Ureter (tissue), 1 donor: ENCODE results near the gene SLC10A3. TPM values are rescaled to one million over a fixed set of nuclear protein-coding genes. Genes with fewer than 3 reads are reported as not detected.

Source experiments
- DNase-seq: peaks from one replicate; pipeline ENCODE4 v3.0.0-alpha.2; 2020; ENCODE audit warnings: low spot score
- total RNA-seq: library from RNA; stranded (reverse); gene quantifications from one replicate; pipeline ENCODE4 v1.2.4, GENCODE V29; 2023
- donor health status: DM: yes; HTN: yes; CAD: no.

SLC10A3 gene
- total RNA-seq, 1 donor from 2014 or later: 23.4 TPM

DNA sequence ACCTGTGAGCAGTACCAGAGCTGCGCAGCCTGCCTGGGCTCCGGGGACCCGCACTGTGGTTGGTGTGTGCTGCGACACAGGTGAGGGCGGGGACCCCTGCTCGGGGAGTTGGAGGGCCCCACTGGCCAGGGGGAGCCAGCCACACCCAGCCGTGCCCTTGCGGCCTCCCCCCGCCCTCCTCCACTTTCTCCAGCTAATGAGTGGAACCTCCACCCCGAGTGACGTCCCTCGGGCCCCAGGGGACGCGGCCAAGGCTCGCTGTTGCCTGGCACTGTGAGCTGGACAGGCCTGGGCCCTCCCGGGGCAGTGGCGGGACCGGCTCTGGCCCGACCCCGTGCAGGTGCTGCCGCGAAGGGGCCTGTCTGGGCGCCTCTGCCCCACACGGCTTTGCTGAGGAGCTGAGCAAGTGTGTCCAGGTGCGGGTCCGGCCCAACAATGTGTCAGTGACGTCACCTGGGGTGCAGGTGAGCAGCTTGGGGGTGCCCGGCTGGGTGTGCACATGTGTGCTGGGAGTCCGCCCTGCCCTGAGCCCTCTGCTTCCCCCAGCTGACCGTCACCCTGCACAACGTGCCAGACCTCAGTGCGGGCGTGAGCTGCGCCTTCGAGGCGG is 26.7 kb downstream of the SLC10A3 start:
- DNase-seq: no peak

DNA sequence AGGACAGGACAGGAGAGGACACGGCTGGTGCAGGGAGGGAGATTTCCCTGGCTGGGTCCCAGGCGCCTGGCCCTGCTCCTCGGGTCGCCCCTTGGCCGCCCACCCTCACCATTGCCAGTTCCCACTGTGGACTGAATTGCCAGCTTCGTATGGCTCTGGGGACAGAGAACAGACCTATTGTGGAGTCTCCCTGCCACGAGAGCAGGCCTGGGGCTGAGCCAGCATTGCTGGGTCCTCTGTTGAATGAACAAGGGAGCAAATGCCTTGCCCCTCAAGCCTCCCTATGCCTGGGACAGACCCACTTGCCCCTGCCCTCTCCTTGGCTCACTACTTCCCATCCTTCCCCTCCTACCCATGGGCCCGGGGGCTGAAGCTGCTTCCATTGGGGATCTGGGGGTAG is 28.0 kb downstream of the SLC10A3 start:
- DNase-seq: no peak

DNA sequence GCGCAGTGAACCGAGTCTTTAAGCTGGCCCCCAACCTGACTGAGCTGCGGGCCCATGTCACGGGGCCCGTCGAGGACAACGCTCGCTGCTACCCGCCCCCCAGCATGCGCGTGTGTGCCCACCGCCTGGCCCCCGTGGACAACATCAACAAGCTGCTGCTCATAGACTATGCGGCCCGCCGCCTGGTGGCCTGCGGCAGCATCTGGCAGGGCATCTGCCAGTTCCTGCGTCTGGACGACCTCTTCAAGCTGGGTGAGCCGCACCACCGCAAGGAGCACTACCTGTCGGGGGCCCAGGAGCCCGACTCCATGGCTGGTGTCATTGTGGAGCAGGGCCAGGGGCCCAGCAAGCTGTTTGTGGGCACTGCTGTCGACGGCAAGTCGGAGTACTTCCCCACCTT is 30.1 kb downstream of the SLC10A3 start:
- no peak for DNase-seq

DNA sequence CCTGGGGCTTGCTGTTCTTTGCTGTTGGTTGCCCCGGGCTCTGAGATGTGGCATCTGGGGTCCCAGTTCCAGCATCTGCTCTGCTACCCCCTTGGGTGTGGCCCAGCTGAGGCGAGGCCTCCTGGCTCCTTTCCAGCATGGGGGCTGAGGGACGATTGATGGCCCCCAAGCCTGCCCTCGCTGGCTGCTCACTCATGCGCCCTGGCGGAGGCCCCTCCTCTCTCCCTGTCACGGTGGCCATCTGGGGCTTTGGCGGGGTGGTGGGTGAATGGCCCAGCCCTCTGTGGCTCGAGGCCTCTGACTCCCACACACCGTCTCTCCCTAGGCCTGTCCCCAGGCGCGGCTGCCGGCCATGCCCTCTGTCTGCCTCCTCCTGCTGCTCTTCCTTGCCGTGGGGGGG is 30.6 kb downstream of the SLC10A3 start:
- no peak for DNase-seq

DNA sequence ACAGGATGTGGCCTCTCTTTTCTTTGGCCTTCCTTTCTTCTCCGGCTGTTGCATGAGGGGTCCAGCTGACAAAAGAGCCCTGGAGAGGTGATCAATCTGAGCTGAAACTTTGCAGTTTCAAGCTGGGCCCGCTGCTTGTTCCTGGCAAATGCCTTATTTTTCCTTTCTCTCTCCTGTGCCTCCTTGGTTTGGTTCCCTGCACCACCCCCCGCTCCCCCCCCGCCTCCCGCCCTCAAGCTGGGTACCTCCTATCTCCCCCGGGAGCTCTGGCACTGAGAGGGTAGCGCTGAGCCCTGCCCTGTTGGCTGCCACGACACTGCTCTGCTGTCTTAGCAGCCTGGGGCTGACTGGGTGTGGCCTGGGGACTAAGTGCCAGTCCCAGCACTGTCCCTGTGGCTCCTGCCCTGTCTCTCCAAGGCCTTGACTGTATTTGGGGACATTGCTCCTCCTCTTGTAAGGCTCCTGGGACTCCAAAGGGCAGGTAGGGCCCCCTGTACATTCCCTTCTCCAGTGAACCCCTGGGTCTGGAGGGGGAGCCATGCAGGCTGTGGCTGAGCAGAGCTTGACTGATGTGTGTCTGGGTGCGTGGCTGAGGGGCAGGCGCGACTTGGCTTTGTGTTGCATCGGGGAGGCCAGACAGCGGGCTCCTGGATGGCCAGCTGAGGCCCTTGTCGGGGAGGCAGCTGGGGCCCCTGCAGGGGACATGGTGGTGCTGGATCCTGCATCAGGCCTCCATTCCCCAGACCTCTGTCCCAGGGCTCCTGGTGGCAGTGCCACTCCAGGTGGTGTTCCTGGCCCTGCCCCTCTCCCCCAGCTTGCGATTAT is 31.3 kb downstream of the SLC10A3 start:
- DNase-seq: no peak

DNA sequence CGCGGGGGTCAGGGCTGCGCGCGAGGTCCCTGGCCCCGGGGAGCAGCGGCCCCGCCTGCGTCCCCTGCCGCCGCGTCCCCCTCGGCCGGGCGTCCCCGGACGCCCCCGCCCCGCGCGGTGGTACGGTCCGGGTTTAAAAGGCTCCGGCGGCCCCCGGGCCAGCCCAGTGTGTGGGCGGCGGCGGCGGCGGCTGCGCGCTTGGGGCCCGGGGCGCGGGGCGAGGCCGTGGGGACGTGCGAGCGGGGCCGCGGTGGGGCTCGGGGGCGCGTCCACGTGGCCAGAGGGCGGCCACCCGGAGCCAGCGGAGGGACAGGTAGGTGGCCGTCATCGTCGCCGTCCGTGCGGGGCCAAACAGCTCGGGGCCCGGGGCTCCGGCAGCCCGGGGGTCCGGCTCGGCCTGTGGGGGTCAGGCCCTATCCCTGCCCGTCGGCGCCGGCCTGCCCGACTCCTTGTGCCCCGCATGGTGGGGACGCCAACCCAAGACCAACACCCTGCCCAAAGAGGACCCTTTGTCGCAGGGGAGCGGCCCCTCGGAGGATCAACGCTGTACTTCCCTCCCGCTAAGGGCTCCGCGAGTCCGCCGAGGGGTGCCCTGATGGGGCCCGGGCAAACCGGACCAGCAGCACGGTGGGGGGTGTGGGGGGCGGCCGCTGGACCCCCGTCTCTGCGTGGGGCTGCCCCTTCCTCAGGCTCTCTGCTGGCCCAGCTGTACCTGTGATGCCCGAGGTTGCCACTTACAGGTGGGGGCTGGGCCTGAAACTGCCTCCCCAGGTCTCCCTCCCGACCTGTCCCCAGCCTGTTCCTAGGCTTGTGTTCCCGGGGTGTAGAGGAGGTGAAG is 32.1 kb downstream of the SLC10A3 start, which contains the start of gene PLXNA3:
Gene PLXNA3 (plus strand): TSS at position 166 of the 838 bp plus-strand sequence. CDS start 1,903 bp downstream, outside the sequence.
- no peak for DNase-seq

DNA sequence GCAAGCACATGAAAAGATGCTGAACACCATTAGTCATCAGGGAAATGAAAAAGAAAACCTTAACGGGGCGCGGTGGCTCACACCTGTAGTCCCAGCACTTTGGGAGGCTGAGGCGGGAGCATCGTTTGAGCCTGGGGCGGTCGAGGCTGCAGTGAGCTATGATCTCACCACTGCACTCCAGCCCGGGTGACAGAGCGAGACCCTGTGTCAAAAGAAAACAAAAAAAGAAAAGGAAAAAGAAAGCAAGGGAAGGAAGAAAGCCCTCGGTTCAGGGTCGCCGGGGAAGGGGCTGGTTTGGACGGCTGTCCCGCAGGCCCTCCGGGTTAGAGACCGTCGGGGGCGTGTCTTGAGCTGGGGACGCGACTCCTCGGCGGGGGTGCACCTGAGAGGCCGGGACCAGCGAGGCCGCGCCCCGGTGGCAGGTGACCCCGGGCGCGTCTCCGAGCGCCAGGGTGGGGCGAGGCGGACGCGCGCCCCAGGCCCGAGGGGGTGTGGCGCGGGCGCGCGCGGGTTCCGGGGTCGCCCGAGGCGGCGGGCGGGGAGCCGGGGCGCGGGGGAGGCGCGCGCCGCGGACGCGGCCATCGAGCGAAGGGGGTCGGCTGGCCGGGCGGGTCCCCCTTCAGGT is 32.8 kb downstream of the SLC10A3 start:
- DNase-seq: no peak

DNA sequence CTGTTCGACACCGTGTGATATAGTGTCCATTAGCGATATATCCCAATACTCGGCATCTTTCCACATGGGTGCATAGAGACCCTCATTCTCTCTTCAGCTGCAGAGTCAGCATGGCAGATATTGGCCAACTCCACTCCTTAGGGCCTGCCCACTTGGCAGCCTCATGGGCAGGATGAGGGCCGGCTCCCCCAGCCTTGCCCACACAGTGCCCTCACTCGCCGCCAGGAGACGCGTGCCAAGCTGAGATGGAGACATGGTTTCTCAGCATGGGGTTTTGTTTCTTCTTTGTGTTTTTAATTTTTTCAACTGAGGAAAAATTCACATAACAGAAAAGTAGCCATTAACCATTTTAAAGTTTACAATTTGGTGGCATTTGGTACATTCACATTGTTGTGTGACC is 37.6 kb downstream of the SLC10A3 start:
- no peak for DNase-seq

DNA sequence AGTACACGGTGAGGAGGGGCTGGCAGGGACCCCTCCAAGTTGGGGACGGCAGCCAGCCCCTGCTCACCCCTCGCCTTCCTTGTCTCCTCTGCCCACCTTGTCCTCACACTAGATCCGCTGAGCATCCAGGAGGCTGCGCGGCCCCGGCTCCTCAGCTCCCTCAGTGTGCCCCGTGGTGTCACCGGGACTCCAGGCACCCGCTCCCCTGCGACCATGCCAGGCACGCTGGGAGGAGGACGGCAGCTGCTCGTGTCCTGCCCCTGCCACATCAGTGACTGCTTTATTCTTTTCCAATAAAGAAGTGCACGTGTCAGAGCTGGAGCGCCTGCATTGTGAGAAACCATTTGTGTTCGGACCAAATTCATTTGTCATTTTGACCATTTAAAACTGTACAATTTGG is 40.1 kb downstream of the SLC10A3 start:
- no peak for DNase-seq

DNA sequence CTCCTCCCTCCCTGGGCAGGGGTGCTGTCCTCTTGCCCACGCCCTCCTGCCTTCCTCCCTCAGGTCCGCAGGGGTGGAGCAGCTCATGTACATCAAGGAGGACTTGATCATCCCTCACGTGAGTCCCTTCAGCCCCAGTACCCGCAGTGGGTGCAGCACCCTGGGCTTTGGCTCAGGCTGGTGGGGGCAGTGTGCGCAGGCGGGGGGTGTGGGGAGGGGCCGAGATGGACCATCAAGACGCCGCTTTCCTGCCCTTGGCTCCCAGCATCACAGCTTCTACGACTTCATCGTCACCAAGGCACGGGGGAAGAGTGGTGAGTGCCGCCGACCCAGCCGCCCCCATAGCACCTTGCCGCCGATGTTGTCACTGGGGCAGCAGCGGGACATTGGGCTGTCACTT is 40.8 kb downstream of the SLC10A3 start:
- no peak for DNase-seq

DNA sequence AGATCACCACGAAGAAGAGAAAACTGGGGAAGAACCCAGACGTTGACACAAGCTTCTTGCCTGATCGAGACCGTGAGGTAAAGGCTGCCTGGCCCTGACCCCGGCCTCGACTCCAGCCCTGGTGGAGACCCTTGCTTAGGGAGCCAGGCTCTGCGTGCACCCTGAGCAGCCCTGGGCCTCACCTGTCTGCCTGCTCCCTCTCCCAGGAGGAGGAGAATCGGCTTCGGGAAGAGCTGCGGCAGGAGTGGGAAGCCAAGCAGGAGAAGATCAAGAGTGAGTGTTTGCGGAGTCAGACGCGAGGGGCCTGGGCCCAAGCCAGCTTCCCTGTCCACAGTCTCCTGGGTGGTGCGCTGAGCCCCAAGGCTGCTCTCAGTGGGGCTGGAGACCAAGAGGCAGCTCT is 41.9 kb downstream of the SLC10A3 start:
- no peak for DNase-seq

DNA sequence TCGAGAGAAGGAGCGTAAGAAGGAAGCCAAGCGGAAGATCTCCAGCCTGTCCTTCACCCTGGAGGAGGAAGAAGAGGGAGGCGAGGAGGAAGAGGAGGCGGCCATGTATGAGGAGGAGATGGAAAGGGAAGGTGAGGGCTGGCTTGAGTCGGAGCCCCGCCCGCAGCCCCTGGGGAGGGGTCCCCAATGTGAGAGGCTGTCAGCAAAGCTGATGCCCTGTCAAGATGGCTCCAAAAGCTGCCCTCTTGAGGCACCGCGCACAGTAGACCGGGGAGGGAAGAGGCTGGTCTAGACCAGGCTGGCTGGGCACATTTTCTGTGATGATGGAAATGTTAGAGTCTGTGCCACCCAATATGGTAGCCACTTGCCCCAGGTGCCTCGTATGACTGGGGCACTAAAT is 44.0 kb downstream of the SLC10A3 start:
- DNase-seq: no peak

DNA sequence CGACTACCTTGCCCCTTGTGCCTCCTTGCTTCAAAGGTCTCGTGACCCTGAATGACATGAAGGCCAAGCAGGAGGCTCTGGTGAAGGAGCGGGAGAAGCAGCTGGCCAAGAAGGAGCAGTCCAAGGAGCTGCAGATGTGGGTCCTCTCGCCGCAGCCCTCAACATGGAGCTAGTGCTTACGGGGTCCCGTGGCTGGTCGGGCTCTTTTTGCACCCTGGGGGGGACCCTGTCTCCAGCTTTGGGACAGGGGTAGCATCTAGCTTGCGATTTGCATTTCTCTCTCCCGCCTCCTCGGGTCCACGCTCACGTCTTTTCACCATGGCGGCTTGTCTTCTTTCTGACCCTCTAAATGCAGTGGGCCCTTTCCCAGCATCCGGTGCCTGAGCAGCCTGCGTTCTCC is 44.7 kb downstream of the SLC10A3 start:
- no peak for DNase-seq

DNA sequence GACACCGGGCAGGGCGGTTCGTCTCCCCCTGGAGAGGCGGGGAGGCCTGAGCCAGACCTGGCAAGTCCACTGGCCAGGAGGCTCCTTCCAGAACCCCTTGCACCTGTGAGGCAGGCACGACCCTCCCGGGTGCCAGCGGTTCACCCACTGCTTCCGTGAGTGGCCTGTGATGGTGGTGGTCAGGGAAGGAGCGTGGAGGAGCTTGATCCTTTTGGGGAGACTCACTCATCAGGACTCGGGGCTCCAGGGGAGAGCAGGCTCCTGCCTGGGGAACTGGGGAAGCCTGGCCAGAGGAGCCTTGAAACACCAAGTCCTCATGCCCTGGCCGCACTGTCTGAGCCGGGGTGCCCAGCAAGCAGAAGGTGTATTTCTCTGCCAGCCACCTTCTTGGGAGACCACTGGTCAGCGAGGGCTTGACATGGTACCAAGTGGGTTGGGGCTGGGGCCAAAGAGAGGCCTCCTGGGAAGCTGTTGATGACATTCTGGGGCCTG is 45.6 kb downstream of the SLC10A3 start:
- DNase-seq: no peak

DNA sequence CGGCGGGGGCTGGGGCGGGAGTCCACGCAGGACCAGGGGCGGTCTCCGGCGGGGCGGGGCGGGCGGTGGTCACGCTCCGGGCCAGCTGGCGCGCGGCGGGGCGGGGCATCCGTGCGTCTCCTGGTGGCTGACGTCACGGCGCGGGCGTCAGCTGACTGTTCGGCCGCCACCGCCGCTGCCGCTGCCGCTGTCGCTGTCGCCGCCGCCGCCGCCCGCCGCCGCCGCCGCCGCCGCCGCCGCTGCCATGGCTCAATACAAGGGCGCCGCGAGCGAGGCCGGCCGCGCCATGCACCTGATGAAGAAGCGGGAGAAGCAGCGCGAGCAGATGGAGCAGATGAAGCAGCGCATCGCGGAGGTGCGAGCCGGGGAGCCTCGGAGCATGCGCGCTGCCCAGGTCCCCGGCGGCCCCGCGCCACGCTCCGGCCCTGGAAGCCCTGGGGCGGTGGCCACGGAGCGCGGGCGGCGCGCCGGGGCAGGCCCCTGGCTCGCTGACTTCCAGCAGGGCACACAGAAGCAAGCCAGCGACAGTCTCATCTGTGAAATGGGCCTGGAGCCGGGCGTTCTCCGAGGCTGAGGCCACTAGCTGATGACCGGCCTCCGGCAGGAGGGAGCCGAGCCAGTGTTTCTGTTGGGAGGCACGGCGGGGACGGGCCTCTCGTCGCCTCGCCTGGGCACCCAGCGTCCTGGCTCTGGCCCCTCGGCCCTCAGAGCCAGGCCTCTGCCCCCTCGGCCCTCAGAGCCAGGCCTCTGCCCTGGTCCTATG is 46.3 kb downstream of the SLC10A3 start, which contains the start of gene FAM50A:
Gene FAM50A (plus strand): TSS at position 150 of the 763 bp plus-strand sequence. CDS start 95 bp downstream, at position 245.
- DNase-seq: peak; percentile 77

DNA sequence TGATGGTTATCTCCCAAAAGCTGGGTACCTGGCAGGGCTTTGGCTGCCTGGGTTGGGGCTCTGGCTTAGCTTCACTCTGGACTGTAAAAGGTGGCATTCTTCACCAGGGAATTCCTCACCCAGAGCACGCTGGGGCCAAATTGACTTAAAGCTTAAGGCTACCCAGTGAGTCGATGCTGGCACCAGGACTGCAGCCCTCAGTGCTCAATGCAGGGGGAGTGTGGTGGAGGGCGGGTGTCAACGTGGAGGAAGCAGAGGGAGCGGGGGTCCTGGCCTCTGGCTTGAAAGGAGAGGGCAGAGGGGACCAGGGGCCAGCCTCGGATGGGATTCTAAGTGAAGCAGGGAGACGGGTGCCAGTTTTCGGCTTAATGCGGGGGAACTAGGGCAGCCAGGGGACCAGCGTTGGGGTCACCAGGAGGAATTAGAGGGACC is 46.9 kb downstream of the SLC10A3 start:
- DNase-seq: no peak

DNA sequence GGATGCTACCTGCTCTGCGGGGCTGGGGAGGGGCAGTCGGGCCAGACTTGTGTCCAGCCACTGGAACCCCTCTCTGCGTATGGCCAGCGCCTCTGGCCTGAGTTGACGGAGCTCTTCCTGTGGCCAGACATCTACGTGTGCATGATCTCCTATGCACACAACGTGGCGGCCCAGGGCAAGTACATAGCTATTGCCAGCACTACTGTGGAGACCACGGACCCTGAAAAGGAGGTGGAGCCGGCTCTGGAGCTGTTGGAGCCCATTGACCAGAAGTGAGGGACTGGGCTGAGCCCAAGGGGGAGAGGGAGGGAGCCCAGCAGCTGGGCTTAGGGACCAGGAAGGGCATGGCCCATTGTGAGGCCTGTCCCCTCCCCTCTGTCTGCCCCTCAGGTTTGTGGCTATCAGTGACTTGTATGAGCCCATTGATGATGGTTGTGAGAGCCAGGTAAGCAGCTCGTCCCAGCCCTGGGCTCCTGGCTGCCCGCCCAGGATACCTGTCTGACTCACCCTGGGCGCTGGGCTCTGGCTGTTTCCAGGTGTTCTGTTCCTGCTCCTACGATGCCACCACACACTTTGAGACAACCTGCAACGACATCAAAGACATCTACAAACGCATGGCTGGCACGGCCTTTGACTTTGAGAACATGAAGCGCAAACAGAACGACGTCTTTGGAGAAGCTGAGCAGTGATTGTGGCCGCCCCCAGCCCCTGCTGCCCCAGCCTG is 48.3 kb downstream of the SLC10A3 start:
- DNase-seq: no peak

DNA sequence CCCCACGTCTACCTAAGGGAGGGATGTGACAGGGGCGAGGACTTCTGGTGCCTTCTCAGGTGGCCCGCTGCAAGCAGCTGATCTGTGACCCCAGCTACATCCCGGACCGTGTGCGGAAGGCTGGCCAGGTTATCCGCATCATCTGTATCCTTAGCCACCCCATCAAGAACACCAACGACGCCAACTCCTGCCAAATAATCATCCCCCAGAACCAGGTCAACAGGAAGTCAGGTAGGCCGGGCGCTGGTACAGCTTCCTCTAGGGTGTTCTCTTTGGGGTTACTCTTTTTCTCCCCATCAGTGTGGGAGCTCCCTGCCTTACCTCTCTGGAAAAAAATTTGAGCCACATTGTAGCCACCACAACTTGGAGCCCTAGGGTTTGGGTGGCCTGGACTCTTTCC is 48.9 kb downstream of the SLC10A3 start:
- DNase-seq: no peak

DNA sequence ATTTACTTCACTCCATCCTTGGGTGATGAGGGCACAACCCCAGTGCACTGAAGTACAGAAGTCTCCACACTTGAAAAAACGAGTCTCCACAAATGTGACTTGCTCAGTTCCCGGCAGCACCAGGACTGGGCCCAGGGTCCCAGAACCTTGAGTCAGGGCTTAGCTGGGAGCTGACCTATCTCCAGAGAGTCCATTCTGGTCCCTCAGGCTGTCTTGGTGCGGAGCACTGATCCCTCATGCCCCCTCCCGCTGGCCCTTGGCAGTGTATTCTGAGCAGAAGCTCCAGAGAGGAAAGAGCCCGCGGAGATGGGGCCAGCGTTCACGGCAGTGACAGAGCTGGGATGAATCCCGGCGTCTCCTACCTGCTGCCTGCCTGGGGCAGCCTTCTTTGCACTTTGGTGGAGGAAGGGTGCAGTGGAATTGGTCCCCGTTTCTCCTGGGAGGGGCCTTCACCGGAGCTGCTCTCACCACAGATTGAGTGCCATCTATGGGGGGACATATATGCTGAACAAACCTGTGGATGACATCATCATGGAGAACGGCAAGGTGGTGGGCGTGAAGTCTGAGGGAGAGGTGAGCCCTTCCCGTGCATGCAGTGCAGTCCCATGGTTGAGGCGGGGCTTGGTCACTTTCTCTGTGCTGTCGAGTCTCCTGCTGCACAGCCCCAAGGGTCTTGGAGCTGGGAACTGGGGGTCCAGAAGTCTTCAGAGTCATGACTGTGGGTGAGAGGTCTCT is 49.6 kb downstream of the SLC10A3 start:
- DNase-seq: no peak
